Muscle of back (tissue), 11 donors: Measurements from ENCODE around the gene ATP6V0A4. TPM values are rescaled to one million over a fixed set of nuclear protein-coding genes. Genes with fewer than 3 reads are reported as not detected.
"Not testable (repeated sequence)": the region's sequence is repeated elsewhere in the genome, so short reads cannot be mapped to it uniquely, and the experiment has no call there.

ENCODE experiments used
- DNase-seq, 3 donors: peaks; one replicate each; pipeline versions ENCODE4 v3.0.0 to v3.0.0-alpha.2; 2013
- polyA plus RNA-seq, 10 donors: library from polyadenylated mRNA; unstranded; fragments of 120-200 nt; gene quantifications; one replicate each; pipeline ENCODE4 v1.2.1, GENCODE V29; 2013; ENCODE audit not compliant: insufficient read length in 10 of 10

The ATP6V0A4 gene
- polyA plus RNA-seq, 10 donors: 0.08 to 0.35 (median 0.21) TPM; not detected in 2

GRCh38 chr7:138701537-138701923, 96.5 kb downstream of the ATP6V0A4 start:
- no peak for DNase-seq

DNA sequence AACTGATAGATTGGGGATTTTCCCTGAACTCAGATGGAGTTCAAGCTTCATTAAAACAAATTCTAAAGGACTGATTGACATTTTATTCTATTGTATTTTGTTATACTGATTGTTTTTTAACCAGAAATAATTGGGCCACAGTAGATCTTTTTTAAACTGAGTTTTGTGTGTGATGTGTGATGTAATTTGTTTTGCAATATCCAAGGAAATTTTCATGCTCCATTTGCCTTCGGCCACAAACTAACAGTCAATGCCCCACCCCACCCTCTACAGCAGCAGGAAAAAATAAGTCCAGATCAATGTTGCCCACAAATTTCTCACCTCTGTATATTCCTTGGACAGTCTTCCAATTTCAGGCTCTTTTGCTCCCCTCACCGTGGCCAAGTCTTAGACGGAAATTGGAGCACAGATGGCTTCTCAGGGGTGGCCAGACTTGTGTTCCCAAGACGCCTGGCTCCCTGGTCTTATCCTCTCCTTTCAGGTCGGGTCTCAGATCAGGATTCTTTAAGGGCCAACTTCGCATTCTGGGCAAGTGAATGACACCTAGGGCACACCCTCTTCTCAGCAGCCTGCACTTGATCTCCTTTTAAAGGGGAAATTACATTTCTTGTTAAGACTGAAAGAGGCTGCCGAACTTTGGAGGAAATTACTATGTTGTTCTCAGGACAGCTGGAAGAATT, 97.0 kb downstream of the ATP6V0A4 start, which contains the start of gene SVOPL:
SVOPL (minus strand) TSS at position 506 of the 680 bp plus-strand sequence. CDS start 22,317 bp downstream, outside the sequence.
- DNase-seq: no peak

- no peak for DNase-seq
Measured at GRCh38 chr7:138699661-138700060, 98.3 kb downstream of the ATP6V0A4 start.

GRCh38 chr7:138698281-138698680, 99.7 kb downstream of the ATP6V0A4 start:
- DNase-seq: no peak

DNA sequence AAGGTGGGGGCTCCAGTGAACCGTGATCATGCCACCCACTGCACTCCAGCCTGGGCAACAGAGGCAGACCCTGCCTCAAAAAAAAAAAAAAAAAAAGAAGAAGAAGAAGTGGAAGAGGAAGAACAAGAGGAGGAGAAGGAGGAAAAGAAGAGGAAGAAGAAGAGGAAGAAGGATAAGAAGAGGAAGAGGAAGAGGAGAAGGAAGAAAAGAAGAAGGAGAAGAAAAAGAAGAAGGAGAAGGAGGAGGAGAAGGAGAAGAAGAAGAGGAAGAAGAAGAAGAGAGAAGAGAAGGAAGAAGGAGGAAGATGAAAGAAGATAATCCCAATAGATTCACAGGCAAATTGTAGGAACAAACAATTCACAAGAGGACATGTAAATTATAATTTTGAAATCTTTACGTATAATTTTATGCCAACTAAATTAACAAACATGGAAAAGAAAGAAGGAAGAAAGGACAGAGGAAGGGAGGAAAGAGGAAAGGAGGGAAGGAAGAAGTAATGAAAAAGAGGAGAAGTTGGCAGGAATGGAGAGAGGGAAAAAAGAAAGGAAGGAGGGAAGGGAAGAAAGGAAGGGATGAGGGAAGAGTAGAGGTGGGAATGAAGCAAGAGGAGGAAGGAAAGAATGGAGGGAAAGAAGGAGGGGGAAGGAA, 100.3 kb downstream of the ATP6V0A4 start:
- no peak for DNase-seq

DNA sequence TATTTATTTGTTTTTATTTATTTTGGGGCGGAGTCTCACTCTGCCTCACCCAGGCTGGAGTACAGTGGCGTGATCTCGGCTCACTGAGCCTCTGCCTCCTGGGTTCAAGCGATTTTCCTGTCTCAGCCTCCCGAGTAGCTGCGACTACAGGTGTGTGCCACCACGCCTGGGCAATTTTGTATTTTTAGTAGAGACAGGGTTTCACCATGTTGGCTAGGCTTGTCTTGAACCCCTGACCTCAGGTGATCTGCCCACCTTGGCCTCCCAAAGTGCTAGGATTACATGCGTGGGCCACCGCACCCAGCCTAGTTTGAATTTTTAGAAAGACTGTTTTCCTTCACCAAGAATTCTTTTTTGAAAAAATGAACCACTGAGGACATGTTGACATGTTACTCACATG, 102.2 kb downstream of the ATP6V0A4 start:
- not testable (repeated sequence) for DNase-seq

- DNase-seq: no peak
Measured at GRCh38 chr7:138695106-138695505, 102.9 kb downstream of the ATP6V0A4 start.

DNA sequence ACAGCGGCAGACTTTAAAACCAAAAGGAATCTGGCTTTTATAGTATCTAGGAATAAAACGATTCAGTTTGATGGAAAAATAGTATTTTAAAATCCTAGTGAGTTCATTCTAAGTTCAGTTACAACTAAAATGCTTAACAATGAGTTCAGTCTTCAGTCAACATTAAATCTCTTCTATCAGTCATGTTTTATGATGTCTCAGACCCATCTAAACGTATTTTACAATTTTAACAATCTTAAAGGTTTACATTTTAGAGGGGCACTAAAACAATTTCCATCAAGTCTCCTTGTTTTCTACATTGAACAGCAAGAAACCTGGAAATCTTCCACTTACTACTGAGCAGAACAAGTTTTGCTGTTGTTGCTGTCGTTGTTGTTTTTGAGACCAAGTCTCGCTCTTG, 106.8 kb downstream of the ATP6V0A4 start:
- DNase-seq: no peak

DNA sequence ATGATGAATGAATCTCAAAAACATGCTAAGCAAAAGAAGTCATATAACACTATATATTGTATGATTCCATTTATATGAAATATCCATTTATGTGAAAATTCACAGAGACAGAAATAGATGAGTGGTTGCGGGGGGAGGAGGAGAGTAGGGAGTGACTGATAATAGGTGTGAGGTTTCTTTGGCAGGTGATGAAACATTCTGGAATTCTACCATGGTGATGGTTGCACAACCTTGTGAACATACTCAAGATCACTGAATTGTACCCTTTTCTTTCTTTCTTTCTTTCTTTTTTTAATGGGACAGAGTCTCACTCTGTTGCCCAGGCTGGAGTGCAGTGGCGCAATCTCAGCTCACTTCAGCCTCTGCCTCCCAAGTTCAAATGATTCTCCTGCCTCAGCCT, 107.5 kb downstream of the ATP6V0A4 start:
- DNase-seq: no peak

DNA sequence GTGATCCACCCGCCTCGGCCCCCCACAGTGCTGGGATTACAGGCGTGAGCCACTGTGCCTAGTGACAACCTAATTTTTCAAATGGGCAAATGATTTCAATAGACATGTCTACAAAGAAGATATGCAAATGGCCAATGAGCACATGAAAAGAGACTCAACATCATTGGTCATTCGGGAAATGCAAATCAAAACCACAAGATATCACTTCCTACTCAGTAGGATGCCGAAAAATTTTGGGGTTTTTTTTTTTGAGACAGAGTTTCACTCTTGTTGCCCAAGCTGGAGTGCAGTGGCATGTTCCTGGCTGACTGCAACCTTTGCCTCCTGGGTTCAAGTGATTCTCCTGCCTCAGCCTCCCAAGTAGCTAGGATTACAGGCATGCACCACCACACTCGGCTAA, 110.0 kb downstream of the ATP6V0A4 start:
- not testable (repeated sequence) for DNase-seq

GRCh38 chr7:138684340-138684739, 113.7 kb downstream of the ATP6V0A4 start:
- DNase-seq: no peak

- DNase-seq: no peak
Measured at GRCh38 chr7:138679793-138680192, 118.2 kb downstream of the ATP6V0A4 start.

DNA sequence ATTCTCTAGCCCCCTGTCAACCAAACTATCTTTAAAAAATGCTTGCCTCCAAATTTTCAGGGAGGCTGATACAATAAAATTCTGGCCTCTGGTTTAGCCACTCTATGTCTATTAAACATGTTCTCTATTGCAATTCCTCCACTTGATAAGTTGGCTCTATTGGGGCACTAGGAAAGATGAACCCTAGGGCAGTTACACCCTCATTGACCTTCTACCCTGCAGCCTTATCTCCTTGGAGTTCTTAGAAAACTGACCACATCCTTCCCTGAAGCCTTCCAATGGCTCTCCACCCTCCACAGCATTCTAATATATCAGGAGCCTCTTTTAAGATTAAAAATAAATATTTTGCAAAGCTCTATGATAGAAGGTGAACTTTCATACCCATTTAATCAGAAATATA, 127.4 kb downstream of the ATP6V0A4 start:
- no peak for DNase-seq

- DNase-seq: no peak
Measured at GRCh38 chr7:138669364-138669763, 128.6 kb downstream of the ATP6V0A4 start.

GRCh38 chr7:138668946-138669345, 129.1 kb downstream of the ATP6V0A4 start:
- no peak for DNase-seq

DNA sequence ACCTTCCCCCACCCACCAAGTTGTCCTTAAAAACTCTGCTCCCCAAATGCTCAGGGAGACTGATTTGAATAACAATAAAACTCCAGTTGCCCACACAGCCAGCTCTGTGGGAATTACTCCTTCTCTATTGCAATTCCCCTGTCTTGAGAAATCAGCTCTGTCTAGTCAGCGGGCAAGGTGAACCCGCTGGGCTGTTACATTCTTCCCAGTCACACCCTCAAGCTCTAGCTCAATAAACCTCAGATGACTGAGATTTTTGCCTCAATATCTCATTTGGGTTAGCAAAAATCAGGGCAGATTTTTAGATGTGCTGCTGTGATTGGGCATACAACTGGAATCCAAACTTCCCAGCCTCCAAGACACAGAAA, 129.8 kb downstream of the ATP6V0A4 start:
- no peak for DNase-seq

- no peak for DNase-seq
Measured at GRCh38 chr7:138667535-138668228, 130.3 kb downstream of the ATP6V0A4 start.

DNA sequence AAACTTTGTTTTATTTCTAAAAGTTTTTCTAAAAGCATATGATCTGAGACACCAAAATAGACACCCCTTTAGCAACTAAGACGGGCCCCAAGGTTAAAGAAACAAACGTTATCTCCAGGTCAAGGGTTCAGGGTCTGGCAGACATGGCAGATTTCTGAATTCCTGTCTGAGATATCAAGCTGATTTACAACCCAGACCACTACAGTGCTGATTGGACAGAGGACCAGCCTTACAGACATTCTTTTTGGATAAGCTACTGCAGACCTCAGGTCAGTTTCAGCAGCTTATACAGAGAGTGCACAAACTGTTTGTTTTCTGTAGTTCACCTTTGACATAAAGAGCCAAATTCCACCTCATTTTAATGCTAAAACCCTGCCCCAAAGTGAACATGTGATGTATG, 131.6 kb downstream of the ATP6V0A4 start:
- DNase-seq: no peak

DNA sequence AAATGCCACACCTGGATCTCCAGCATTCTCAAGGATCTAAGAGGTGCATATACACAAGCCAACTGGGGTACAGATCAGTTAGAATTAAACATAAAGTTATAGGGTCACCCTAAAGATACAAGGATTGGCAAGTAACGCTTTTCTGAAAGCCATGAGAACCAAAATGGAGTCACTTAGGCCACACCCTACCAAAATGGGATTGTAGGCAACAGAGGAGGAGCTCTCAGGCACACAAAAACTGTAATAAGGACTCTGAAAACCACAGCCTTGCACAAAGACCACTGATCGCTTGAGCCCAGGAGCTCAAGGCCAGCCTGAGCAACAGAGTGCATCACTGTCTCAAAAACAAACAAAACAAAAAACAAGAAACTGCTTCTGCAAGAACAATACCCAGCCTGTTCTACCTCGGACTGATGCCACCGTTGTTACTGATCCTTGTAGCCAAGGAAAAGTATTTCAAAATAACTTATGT, 132.3 kb downstream of the ATP6V0A4 start:
- DNase-seq: no peak

- DNase-seq: no peak
Measured at GRCh38 chr7:138665249-138665648, 132.7 kb downstream of the ATP6V0A4 start.

DNA sequence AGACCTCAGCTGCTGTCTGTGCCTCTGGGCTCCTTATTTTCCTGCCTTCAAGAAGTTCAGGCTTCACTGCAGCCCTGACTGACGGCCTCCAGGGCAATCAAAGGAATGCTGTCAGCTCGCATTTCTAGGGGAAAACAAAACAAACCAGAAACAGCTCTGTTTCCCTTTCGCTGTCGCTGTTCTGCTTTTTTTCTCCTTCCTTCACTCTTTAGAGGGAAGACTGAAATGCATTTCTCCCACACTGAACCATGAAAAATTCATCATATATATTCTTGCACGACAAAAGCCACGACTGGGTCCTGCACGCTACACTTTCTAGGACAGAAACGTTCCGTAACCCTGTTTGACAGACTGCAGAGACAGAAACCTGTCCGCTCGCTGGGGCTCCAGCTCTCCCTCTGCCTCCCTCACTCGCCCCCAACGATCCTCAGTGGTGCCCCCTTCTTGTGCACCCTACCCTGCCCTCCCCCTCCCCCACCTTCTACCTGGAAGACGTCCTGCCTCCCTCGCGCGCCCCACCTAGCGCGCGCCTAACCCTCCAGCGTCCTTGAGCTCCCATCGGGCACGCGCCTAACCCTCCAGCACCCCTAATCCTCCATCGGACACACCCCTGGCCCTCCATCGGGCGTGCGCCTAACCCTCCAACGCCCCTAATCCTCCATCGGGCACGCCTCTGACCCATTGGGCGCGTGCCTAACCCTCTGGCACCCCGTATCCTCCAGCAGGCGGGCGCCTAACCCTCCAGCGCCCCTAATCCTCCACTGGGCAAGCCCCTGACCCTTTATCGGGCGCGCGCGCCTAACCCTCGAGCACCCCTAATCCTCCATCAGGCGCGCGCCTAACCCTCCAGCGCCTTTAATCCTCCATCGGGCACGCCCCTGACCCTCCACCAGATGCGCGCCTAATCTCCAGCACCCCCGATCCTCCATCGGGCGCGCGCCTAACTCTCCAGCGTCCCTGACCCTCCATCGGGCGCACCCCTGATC, 134.0 kb downstream of the ATP6V0A4 start:
- peak in 2 of 3 donors; percentile 10 to 15 for DNase-seq

- no peak for DNase-seq
Measured at GRCh38 chr7:138662991-138663320, 135.0 kb downstream of the ATP6V0A4 start.
